AG10803 (cell line): ENCODE data around the gene MOCS1.

ENCODE experiments used
- DNase-seq: peaks from one replicate; pipeline ENCODE4 v3.0.0; 2010; ENCODE audit warnings: low read depth
- H3K4me3 ChIP-seq: 2 replicates; pipeline ENCODE4 v1.5.1; 2011; ENCODE audit warnings: mild to moderate bottlenecking, low read length, control low read depth
- CTCF ChIP-seq: conservative IDR thresholded peaks from 2 replicates; pipeline ENCODE4 v1.5.1; 2011; ENCODE audit warnings: mild to moderate bottlenecking, low read length, control low read depth, inconsistent platforms

The MOCS1 gene

GRCh38 chr6:39961178-39961577 is 26.9 kb upstream of the MOCS1 start:
- peak; percentile 40 for DNase-seq
- no peak for TF ChIP-seq CTCF
- H3K4me3 ChIP-seq, result no peak overlapping the region

- H3K4me3 ChIP-seq, result no peak overlapping the region
- DNase-seq, result no peak
- no peak for TF ChIP-seq CTCF
Observed at GRCh38 chr6:39958947-39959346, 24.7 kb upstream of the MOCS1 start.

DNA sequence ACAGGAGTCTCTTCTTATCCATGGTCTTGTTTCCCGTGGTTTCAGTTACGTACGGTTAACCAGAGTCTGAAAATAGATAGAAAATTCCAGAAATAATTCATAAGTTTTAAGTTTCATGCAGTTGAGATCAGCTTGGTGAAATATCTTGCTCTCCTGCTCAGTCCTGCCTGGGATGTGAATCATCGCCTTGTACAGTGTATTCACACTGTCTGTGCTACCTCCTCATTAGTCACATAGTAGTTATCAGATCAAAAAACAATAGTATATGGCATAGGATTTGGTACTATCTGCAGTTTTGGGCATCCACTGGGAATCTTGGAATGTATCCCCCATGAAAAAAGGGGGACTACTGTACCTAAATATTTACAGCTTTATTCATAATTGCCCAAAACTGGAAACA is 22.7 kb upstream of the MOCS1 start:
- peak; percentile 23 for DNase-seq
- TF ChIP-seq CTCF, result no peak
- no peak overlapping the region for H3K4me3 ChIP-seq

DNA sequence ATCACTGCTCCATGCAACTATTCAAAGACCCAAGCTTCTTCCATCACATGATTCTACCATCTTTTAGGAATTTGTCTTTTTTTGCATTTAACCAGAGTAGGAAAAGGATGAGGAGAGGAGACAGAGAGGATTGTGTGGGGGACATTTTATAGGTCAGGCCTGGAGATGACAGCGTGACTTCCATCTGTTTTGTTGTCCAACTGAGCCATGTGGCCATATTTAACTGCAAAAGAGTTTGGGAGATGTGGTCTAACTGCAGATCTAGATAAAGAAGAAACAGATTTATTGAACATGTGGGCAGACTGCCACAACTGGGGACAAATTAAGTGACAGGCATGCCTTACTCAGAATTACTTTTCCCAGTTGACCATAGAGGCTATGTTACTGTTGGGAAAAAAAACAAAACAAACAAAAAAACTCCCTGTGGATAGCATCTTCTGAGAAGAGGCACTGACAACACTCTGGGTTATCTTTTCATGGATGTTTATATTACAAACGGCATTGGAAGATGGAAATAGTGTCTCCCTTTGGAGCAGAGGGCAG is 18.9 kb upstream of the MOCS1 start:
- no peak for DNase-seq
- no peak overlapping the region for H3K4me3 ChIP-seq
- no peak for TF ChIP-seq CTCF

- DNase-seq, result peak; percentile 78
- no peak overlapping the region for H3K4me3 ChIP-seq
- TF ChIP-seq CTCF, result no peak
Observed at GRCh38 chr6:39952167-39952566, 17.9 kb upstream of the MOCS1 start.

GRCh38 chr6:39951716-39952115 is 17.5 kb upstream of the MOCS1 start:
- DNase-seq, result peak; percentile 32
- no peak for TF ChIP-seq CTCF
- no peak overlapping the region for H3K4me3 ChIP-seq

GRCh38 chr6:39951191-39951590 is 16.9 kb upstream of the MOCS1 start:
- no peak for DNase-seq
- no peak for TF ChIP-seq CTCF
- H3K4me3 ChIP-seq, result no peak overlapping the region
